Caco-2 (cell line): Measurements from ENCODE around the gene TSPAN5. TPM values are rescaled to one million over a fixed set of nuclear protein-coding genes. Genes with fewer than 3 reads are reported as not detected.
"Not testable (repeated sequence)": the region's sequence is repeated elsewhere in the genome, so short reads cannot be mapped to it uniquely, and the experiment has no call there.

Source experiments
- Bru-seq: library from RNA; stranded (reverse); fragments of 400-500 nt; gene quantifications from one replicate; lab custom pipeline; 2021; lab: Mats Ljungman, UMichigan
- BruChase-seq, 2 experiments: library from RNA; stranded (reverse); fragments of 400-500 nt; gene quantifications; one replicate each; lab custom pipeline; 2021; lab: Mats Ljungman, UMichigan
- BruUV-seq: library from RNA; stranded (reverse); fragments of 400-500 nt; replicated peaks from 2 replicates; lab custom pipeline; 2021; lab: Mats Ljungman, UMichigan
- CTCF ChIA-PET: fragments of 300-600 bp; sonication (Branson Sonifier 250); formaldehyde crosslinking; loops from one replicate; lab custom pipeline; 2022; ENCODE audit warnings: antibody characterized with exemption; lab: Charles Lee
- POLR2A ChIA-PET: fragments of 300-600 bp; sonication (Branson Sonifier 250); formaldehyde crosslinking; loops from one replicate; lab custom pipeline; 2022; ENCODE audit warnings: antibody characterized with exemption; lab: Charles Lee
- DNase-seq, 2 experiments: peaks; one replicate each; pipeline versions ENCODE4 v3.0.0 to v3.0.0-alpha.2; 2020 to 2022
- H3K27me3 ChIP-seq: replicated peaks from 2 replicates; pipeline ENCODE4 v1.6.0; 2011; ENCODE audit warnings: low read length; ENCODE audit not compliant: control insufficient read depth, insufficient read depth
- H3K36me3 ChIP-seq: 2 replicates; pipeline ENCODE4 v1.5.1; 2011; ENCODE audit warnings: low read length; ENCODE audit not compliant: control insufficient read depth, insufficient read depth
- H3K4me1 ChIP-seq: fragments of 250-450 bp; sonication (Bioruptor Pico); 2 replicates; pipeline ENCODE4 v1.5.1; 2020; ENCODE audit warnings: mild to moderate bottlenecking
- H3K4me3 ChIP-seq: 2 replicates; pipeline ENCODE4 v1.5.1; 2011; ENCODE audit warnings: low read depth, mild to moderate bottlenecking, control low read depth, low read length
- H3K9me3 ChIP-seq: fragments of 250-450 bp; sonication (Bioruptor Pico); 2 replicates; pipeline ENCODE4 v1.5.1; 2020; ENCODE audit warnings: mild to moderate bottlenecking, moderate library complexity
- H3K27ac Mint-ChIP-seq: one replicate; pipeline ENCODE4 v1.8.0; 2022; ENCODE audit warnings: mixed read lengths; ENCODE audit not compliant: unreplicated experiment
- H3K27me3 Mint-ChIP-seq: one replicate; pipeline ENCODE4 v1.8.0; 2022; ENCODE audit warnings: mixed read lengths; ENCODE audit not compliant: insufficient read depth, unreplicated experiment
- H3K36me3 Mint-ChIP-seq: one replicate; pipeline ENCODE4 v1.8.0; 2022; ENCODE audit warnings: mild to moderate bottlenecking, mixed read lengths; ENCODE audit not compliant: insufficient read depth, unreplicated experiment
- H3K4me1 Mint-ChIP-seq: one replicate; pipeline ENCODE4 v1.8.0; 2022; ENCODE audit warnings: low read depth, mixed read lengths; ENCODE audit not compliant: unreplicated experiment
- H3K4me3 Mint-ChIP-seq: one replicate; pipeline ENCODE4 v1.8.0; 2022; ENCODE audit warnings: mild to moderate bottlenecking, moderate library complexity, mixed read lengths; ENCODE audit not compliant: unreplicated experiment
- H3K9me3 Mint-ChIP-seq: one replicate; pipeline ENCODE4 v1.8.0; 2022; ENCODE audit warnings: mixed read lengths; ENCODE audit not compliant: unreplicated experiment
- intact Hi-C: fragments of 100-400 bp; cut with micrococcal nuclease; formaldehyde crosslinking; loops from one replicate; pipeline ENCODE4 v1.10.0; 2022; ENCODE audit not compliant: unreplicated experiment
- long read RNA-seq: library from polyadenylated mRNA; stranded (forward); transcript quantifications from one replicate; pipeline ENCODE4 v2.0.0, GENCODE V29; 2022
- total RNA-seq: library from RNA; stranded (reverse); gene quantifications from 2 replicates; pipeline ENCODE4 v1.2.3, GENCODE V29; 2022
- TF ChIP-seq, protein P1 (sequence below), 2 experiments: fragments of 200-600 bp in 1 of 2; IDR thresholded peaks; 1 replicate in 1 of 2; 2 replicates in 1 of 2; pipeline versions ENCODE4 v1.5.1 to v1.8.0; 2011 to 2022; ENCODE audit warnings: antibody characterized with exemption in 1 of 2, control low read depth in 1 of 2, inconsistent platforms in 1 of 2, low read depth in 1 of 2, low read length in 1 of 2, mild to moderate bottlenecking in 1 of 2, moderate library complexity in 1 of 2; ENCODE audit not compliant: insufficient read depth in 1 of 2, severe bottlenecking in 1 of 2, unreplicated experiment in 1 of 2

Gene TSPAN5
- total RNA-seq, result 24.1 and 26.1 TPM in 2 replicates
- Bru-seq, nascent RNA, result percentile 74 among the genes with signal in this experiment
- percentile 76 among the genes with signal in this experiment for BruChase-seq, experiment 1, labeled RNA remaining after a 2-hour chase
- BruChase-seq, experiment 2, labeled RNA remaining after a 6-hour chase, result percentile 70 among the genes with signal in this experiment
- long read RNA-seq, transcript TSPAN5-201 (8 exons, 3,365 nt), result major isoform, 48 of 124 reads
- long read RNA-seq, transcript TSPAN5-204 (8 exons, 3,242 nt), result minor isoform, 10 of 124 reads
- long read RNA-seq, partial matches to known transcripts, result 0 of 124 reads
- long read RNA-seq, other reads (novel, unspliced or antisense), result 66 of 124 reads

DNA sequence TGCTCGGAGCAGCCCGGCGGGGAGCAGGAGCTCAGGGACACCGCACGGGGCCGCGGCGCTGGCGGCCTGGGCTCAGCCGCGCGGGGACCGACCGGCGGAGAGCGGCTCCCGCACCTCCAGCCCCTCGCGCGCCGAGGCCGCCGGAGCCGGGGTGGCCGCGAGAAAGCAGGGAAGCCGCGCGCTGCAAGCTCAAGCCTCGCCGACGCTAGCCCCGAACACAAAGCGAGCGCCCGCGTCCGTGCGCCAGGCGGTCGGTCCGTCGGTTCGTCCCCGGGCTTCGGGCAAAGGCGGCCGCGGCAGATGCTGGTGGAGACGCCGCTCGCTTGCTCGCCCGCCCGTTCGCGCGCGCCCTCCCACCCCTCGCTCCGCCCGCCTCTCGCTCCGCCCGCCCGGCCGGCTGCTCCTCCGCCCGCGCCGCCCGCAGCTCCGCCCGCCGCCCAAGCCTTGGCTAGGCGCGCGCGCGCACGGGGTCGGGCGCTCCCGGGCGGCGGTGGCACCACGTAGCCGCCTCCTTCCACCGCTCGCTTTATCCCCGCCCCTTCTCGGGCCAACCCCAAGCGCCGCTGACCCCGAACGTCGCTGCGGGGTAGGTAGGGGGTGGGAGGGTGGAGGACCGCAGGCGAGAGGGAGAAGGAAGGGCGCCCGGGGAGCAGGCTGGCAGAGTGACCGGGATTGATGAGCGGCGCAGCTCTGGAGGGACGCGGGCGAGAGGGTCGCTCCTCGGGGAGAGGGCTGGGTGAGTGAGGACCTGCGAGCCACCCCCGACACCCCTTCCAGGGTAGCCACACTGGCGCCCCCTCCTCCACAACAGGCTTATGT lies at the start of gene TSPAN5:
Gene TSPAN5 (minus strand): TSS at position 325 of the 819 bp plus-strand sequence.
- peak within 1 kb of the TSS; percentile 80 for H3K4me3 ChIP-seq
- H3K27me3 ChIP-seq, result no peaks in the 10 kb centered on the region
- CTCF ChIA-PET, result interaction anchor here (0.7 to 1.4 kb wide), 4 partner anchors 12 to 905 kb away, joined by 3 to 5 read pairs (median 3); partner anchors contain the start of gene TRMT10A
- Mint-ChIP-seq H3K27me3 (no peaks in the 10 kb centered on the region), H3K4me3 (peak within 1 kb of the TSS; percentile 86), H3K4me1 (peaks cover 56% of the 10 kb centered on the region), H3K27ac (peak within 1 kb of the TSS; percentile 60), H3K36me3 (peaks cover 5% of the 10 kb centered on the region), H3K9me3 (no peaks in the 10 kb centered on the region)
- peaks cover 44% of the 10 kb centered on the region for H3K4me1 ChIP-seq
- H3K9me3 ChIP-seq, result no peaks in the 10 kb centered on the region
- POLR2A ChIA-PET, result no interaction called here
- peak; percentile 73 to 87 for DNase-seq
- TF ChIP-seq, protein P1, sequence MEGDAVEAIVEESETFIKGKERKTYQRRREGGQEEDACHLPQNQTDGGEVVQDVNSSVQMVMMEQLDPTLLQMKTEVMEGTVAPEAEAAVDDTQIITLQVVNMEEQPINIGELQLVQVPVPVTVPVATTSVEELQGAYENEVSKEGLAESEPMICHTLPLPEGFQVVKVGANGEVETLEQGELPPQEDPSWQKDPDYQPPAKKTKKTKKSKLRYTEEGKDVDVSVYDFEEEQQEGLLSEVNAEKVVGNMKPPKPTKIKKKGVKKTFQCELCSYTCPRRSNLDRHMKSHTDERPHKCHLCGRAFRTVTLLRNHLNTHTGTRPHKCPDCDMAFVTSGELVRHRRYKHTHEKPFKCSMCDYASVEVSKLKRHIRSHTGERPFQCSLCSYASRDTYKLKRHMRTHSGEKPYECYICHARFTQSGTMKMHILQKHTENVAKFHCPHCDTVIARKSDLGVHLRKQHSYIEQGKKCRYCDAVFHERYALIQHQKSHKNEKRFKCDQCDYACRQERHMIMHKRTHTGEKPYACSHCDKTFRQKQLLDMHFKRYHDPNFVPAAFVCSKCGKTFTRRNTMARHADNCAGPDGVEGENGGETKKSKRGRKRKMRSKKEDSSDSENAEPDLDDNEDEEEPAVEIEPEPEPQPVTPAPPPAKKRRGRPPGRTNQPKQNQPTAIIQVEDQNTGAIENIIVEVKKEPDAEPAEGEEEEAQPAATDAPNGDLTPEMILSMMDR (IDR thresholded peaks at IDR 0.05; ENCODE audit: insufficient read depth in 1 of 2, low read depth in 1 of 2, low read length in 1 of 2, severe bottlenecking in 1 of 2, unreplicated experiment in 1 of 2), result no peak
- BruUV-seq, result no TSS peak
- intact Hi-C loops, result loop anchor here (5.0 kb wide), 3 partner anchors 71 to 396 kb away; partner anchors contain the start of gene RAP1GDS1
- H3K36me3 ChIP-seq, result no peaks in the 10 kb centered on the region

DNA sequence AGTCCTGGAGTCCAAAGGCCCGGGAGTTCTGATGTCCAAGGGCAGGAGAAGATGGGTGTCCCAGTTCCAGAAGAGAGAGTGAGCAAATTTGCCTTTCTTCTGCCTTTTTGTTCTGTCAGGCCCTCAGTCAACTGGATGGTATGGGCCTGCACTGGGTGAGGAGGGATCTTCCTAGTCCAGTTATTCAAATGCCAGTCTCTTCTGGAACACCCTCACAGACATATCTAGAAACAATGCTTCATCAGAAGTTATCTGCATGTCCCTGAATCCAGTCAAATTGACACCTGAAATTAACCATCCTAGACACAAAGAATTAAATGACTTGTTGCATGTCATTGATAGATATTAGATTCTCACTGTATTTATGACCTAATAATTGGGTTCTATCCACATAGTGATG lies 48.5 kb upstream of the TSPAN5 start:
- POLR2A ChIA-PET, result no interaction called here
- Histone ChIP-seq H3K27me3 (no peaks in the 10 kb centered on the region), H3K36me3 (no peaks in the 10 kb centered on the region), H3K4me3 (no peak overlapping the region), H3K9me3 (peaks cover 21% of the 10 kb centered on the region), H3K4me1 (peaks cover 14% of the 10 kb centered on the region)
- TF ChIP-seq, protein P1 (IDR thresholded peaks at IDR 0.05; ENCODE audit: insufficient read depth in 1 of 2, low read depth in 1 of 2, low read length in 1 of 2, severe bottlenecking in 1 of 2, unreplicated experiment in 1 of 2), result no peak
- intact Hi-C loops, result no loop called here
- Mint-ChIP-seq H3K27ac (no peak overlapping the region), H3K27me3 (no peaks in the 10 kb centered on the region), H3K4me3 (no peak overlapping the region), H3K36me3 (no peaks in the 10 kb centered on the region), H3K9me3 (peaks cover 44% of the 10 kb centered on the region), H3K4me1 (peaks cover 6% of the 10 kb centered on the region)
- no peak for DNase-seq
- CTCF ChIA-PET, result no interaction called here
- BruUV-seq, result no TSS peak

DNA sequence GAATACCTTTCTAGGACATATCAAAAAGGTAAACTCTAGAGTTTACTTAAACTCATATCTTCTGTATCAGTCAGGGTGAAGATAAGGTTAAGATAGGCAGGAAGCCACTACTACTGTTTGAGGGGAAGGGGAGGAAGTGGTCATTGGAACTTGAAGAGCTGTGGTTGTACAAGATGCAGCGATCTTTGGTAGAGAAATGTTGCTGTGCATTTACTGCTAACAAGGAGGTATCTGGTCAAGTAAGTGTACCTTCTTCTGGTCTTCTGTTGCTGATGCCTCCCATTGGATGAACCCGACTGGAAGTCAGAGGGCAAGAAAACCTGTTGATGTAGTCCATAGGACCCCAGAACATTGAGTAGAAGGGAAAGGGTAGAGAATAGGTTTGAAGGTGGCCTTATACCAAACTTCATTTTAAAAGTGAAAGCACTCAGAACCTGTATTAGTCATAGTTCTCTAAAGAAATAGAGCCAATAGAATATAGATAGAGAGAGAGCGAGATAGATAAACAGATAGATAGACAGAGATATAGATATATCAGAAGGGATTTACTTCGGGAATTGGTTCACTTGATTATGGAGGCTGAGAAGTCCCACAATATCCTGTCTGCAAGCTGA lies 47.9 kb upstream of the TSPAN5 start:
- Mint-ChIP-seq H3K4me3 (no peak overlapping the region), H3K9me3 (peaks cover 44% of the 10 kb centered on the region), H3K4me1 (peaks cover 6% of the 10 kb centered on the region), H3K27me3 (no peaks in the 10 kb centered on the region), H3K36me3 (no peaks in the 10 kb centered on the region), H3K27ac (no peak overlapping the region)
- Histone ChIP-seq H3K27me3 (no peaks in the 10 kb centered on the region), H3K4me3 (no peak overlapping the region), H3K36me3 (no peaks in the 10 kb centered on the region), H3K9me3 (peaks cover 21% of the 10 kb centered on the region), H3K4me1 (peaks cover 12% of the 10 kb centered on the region)
- intact Hi-C loops, result no loop called here
- ChIA-PET CTCF (no interaction called here), POLR2A (interaction anchor here (0.6 kb wide), 1 partner anchor 67 kb away, joined by 3 read pairs; no protein-coding TSS in a partner anchor)
- no peak for DNase-seq
- BruUV-seq, result no TSS peak
- TF ChIP-seq, protein P1 (IDR thresholded peaks at IDR 0.05; ENCODE audit: insufficient read depth in 1 of 2, low read depth in 1 of 2, low read length in 1 of 2, severe bottlenecking in 1 of 2, unreplicated experiment in 1 of 2), result no peak

DNA sequence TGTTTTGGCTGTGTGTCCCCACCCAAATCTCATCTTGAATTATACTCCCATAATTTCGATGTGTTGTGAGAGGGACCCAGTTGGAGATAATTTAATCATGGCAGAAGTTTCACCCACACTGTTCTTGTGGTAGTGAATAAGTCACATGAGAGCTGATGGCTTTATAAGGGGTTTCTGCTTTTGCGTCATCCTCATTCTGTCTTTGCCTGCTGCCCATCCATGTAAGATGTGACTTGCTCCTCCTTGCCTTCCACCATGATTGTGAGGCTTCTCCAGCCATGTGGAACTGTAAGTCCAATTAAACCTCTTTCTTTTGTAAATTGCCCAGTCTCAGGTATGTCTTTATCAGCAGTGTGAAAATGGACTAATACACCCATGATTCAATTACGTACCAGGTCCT lies 47.2 kb upstream of the TSPAN5 start:
- POLR2A ChIA-PET, result interaction anchor here (0.6 kb wide), 1 partner anchor 67 kb away, joined by 3 read pairs; no protein-coding TSS in a partner anchor
- not testable (repeated sequence) for H3K4me1 Mint-ChIP-seq, H3K4me3 ChIP-seq

More for the DNA sequence above, 47.2 kb upstream of the TSPAN5 start:
- H3K4me3 Mint-ChIP-seq, CTCF ChIA-PET, H3K4me1 ChIP-seq, DNase-seq, BruUV-seq, H3K27me3 ChIP-seq, H3K27me3 Mint-ChIP-seq, H3K36me3 Mint-ChIP-seq, intact Hi-C loops, H3K27ac Mint-ChIP-seq, H3K36me3 ChIP-seq: not testable (repeated sequence)
- peaks cover 21% of the 10 kb centered on the region for H3K9me3 ChIP-seq
- H3K9me3 Mint-ChIP-seq, result peaks cover 44% of the 10 kb centered on the region
